ENCODE data around the gene KIAA1549. TPM values are rescaled to one million over a fixed set of nuclear protein-coding genes. Genes with fewer than 3 reads are reported as not detected.

KIAA1549 gene
- total and polyA plus RNA-seq, 2 of the 8 experiments (the other 6 are each of a cell fraction or from before 2014, with no cell fraction given), result 6.5 to 17.3 TPM

- Histone ChIP-seq H4K5ac (ENCODE audit: insufficient read length, low read depth, low read length) (no peak overlapping the region), H4K8ac (ENCODE audit: extremely low read depth, insufficient read depth, low read length) (no peak overlapping the region), H3K18ac (ENCODE audit: extremely low read depth, low read length) (no peak overlapping the region), H3K27me3 (replicated peaks in 1 of 4; ENCODE audit: control insufficient read depth in 3 of 4, extremely low read depth in 1 of 4, insufficient read depth in 3 of 4, low read length in 3 of 4) (no peaks in the 10 kb centered on the region), H3K4ac (replicated peaks; ENCODE audit: insufficient read length, low read depth, low read length) (no peak overlapping the region), H3K14ac (ENCODE audit: insufficient read length) (no peak overlapping the region), H4K20me1 (replicated peaks in 1 of 2; ENCODE audit: control insufficient read depth in 1 of 2, insufficient read depth in 2 of 2, low read length in 2 of 2) (peaks cover 4% of the 10 kb centered on the region in 2 experiments), H2BK15ac (ENCODE audit: low read length) (no peak overlapping the region), H3K56ac (replicated peaks; ENCODE audit: insufficient read length, low read depth, low read length) (no peak overlapping the region), H3K27ac (ENCODE audit: low read depth, low read length) (no peak overlapping the region), H3K79me2 (ENCODE audit: control insufficient read depth in 1 of 2, insufficient read depth in 2 of 2, low read length in 2 of 2) (peaks cover 6 to 54% of the 10 kb centered on the region in 2 experiments; a peak in 3 of 4 replicates), H3K79me1 (ENCODE audit: low read depth, low read length) (peaks cover 9% of the 10 kb centered on the region), H2BK12ac (ENCODE audit: low read depth, low read length) (no peak overlapping the region), H3K4me2 (ENCODE audit: insufficient read depth in 1 of 2, low read depth in 2 of 2, low read length in 2 of 2) (no peak overlapping the region), H3K9ac (replicated peaks in 1 of 4; ENCODE audit: extremely low read depth in 1 of 4, low read depth in 3 of 4, low read length in 3 of 4) (no peak overlapping the region), H2BK5ac (ENCODE audit: low read depth, low read length) (no peak overlapping the region), H3K23me2 (ENCODE audit: low read depth, low read length) (no peaks in the 10 kb centered on the region), H3K9me3 (ENCODE audit: insufficient read depth in 2 of 2, low read depth in 1 of 2, low read length in 1 of 2) (no peaks in the 10 kb centered on the region), H2AFZ (ENCODE audit: low read length) (no peak overlapping the region), H2BK120ac (replicated peaks; ENCODE audit: low read depth, low read length) (no peak overlapping the region), H2BK20ac (ENCODE audit: low read length) (no peak overlapping the region), H3K36me3 (ENCODE audit: control insufficient read depth in 2 of 4, insufficient read depth in 4 of 4, low read length in 3 of 4) (no peaks in the 10 kb centered on the region), H3K4me3 (ENCODE audit: extremely low read depth in 1 of 4, insufficient read depth in 2 of 4, low read depth in 3 of 4, low read length in 4 of 4) (no peak overlapping the region), H3K23ac (ENCODE audit: insufficient read length) (no peak overlapping the region), H3K4me1 (replicated peaks in 1 of 4; ENCODE audit: control insufficient read depth in 3 of 4, insufficient read depth in 4 of 4, low read length in 3 of 4) (peaks cover 1 to 4% (median 3%) of the 10 kb centered on the region in 4 experiments; a peak in 5 of 7 replicates), H4K91ac (replicated peaks; ENCODE audit: insufficient read length, low read length) (no peak overlapping the region), H2AK5ac (ENCODE audit: low read depth, low read length) (no peak overlapping the region)
- CTCF ChIA-PET (ENCODE audit: partially characterized antibody), result interaction anchor here (1.6 to 1.8 kb wide), 2 partner anchors 18 to 67 kb away, joined by 5 to 6 read pairs; no protein-coding TSS in a partner anchor
- WGBS, 2 experiments (ENCODE audit: extremely low coverage in 1 of 2, insufficient coverage in 1 of 2, insufficient read length in 1 of 2, insufficient replicate concordance in 2 of 2, low coverage in 1 of 2, low lambda C conversion rate in 2 of 2, missing lambda C conversion rate in 1 of 2), result 81% methylated on average over 14 of the region's 14 CpGs; no CpG with 5 or more reads in 1 of the 2 experiments
- FAIRE-seq (peak; percentile 7), DNase-seq (ENCODE audit: low read depth in 1 of 2, low spot score in 2 of 2) (no peak)
- peak; percentile 30 to 44 (median 32); a peak in 3 of 4 replicates for TF ChIP-seq CTCF (IDR thresholded peaks at IDR 0.05; ENCODE audit: control extremely low read depth in 1 of 3, insufficient read depth in 1 of 3, low read depth in 1 of 3, low read length in 3 of 3)
- peak; percentile 39 to 57; a peak in 3 of 4 replicates for TF ChIP-seq RAD21 (IDR thresholded peaks at IDR 0.05 in 1 of 2, conservative IDR thresholded peaks at IDR 0.05 in 1 of 2; ENCODE audit: low read depth in 2 of 2, low read length in 2 of 2)
- no peak for TF ChIP-seq CHD1 (IDR thresholded peaks at IDR 0.05; ENCODE audit: low read depth, low read length)
- no peak for TF ChIP-seq SIX5 (IDR thresholded peaks at IDR 0.05; ENCODE audit: low read depth, low read length)
- no peak for TF ChIP-seq KDM1A (IDR thresholded peaks at IDR 0.05; ENCODE audit: borderline replicate concordance, low read length)
- POLR2A ChIA-PET (ENCODE audit: partially characterized antibody), result interaction anchor here (1.8 kb wide), 1 partner anchor 18 kb away, joined by 5 read pairs; no protein-coding TSS in a partner anchor
Measured at GRCh38 chr7:138954545-138955475, 26.4 kb downstream of the KIAA1549 start.

Measured in H1 (cell line).